Measurements from ENCODE around the gene NOP10. TPM values are rescaled to one million over a fixed set of nuclear protein-coding genes. Genes with fewer than 3 reads are reported as not detected.

Gene NOP10
- total RNA-seq, 1 donor from 2014 or later: 143 TPM

GRCh38 chr15:34360298-34360697 lies 17.4 kb upstream of the NOP10 start:
- H3K27ac Mint-ChIP-seq: peak overlapping the region; percentile 93
- no peak for DNase-seq (ENCODE audit: extremely low spot score, unreplicated experiment)
- no peak for TF ChIP-seq CTCF (conservative IDR thresholded peaks at IDR 0.05)

GRCh38 chr15:34359416-34359815 lies 16.5 kb upstream of the NOP10 start:
- Mint-ChIP-seq H3K4me1 (ENCODE audit: unreplicated experiment) (peaks cover 17% of the 10 kb centered on the region), H3K36me3 (peaks cover 29% of the 10 kb centered on the region), H3K4me3 (no peak overlapping the region), H3K27ac (no peak overlapping the region), H3K9me3 (no peaks in the 10 kb centered on the region), H3K27me3 (no peaks in the 10 kb centered on the region)
- TF ChIP-seq CTCF (conservative IDR thresholded peaks at IDR 0.05): no peak
- DNase-seq (ENCODE audit: extremely low spot score, unreplicated experiment): no peak

More at GRCh38 chr15:34360298-34360697, 17.4 kb upstream of the NOP10 start:
- H3K4me3 Mint-ChIP-seq: peak overlapping the region; percentile 77
- no peaks in the 10 kb centered on the region for H3K27me3 Mint-ChIP-seq
- H3K4me1 Mint-ChIP-seq (ENCODE audit: unreplicated experiment): peaks cover 20% of the 10 kb centered on the region
- no peaks in the 10 kb centered on the region for H3K9me3 Mint-ChIP-seq
- H3K36me3 Mint-ChIP-seq: peaks cover 26% of the 10 kb centered on the region

GRCh38 chr15:34358948-34359347 lies 16.0 kb upstream of the NOP10 start:
- no peaks in the 10 kb centered on the region for H3K9me3 Mint-ChIP-seq
- no peak overlapping the region for H3K4me3 Mint-ChIP-seq
- H3K4me1 Mint-ChIP-seq (ENCODE audit: unreplicated experiment): peaks cover 17% of the 10 kb centered on the region
- no peaks in the 10 kb centered on the region for H3K27me3 Mint-ChIP-seq
- no peak for TF ChIP-seq CTCF (conservative IDR thresholded peaks at IDR 0.05)
- peak overlapping the region; percentile 36 for H3K27ac Mint-ChIP-seq
- H3K36me3 Mint-ChIP-seq: peaks cover 29% of the 10 kb centered on the region
- DNase-seq (ENCODE audit: extremely low spot score, unreplicated experiment): no peak

GRCh38 chr15:34358367-34358766 lies 15.4 kb upstream of the NOP10 start:
- DNase-seq (ENCODE audit: extremely low spot score, unreplicated experiment): no peak
- Mint-ChIP-seq H3K4me3 (peak overlapping the region; percentile 21), H3K27ac (no peak overlapping the region), H3K36me3 (peaks cover 29% of the 10 kb centered on the region), H3K9me3 (no peaks in the 10 kb centered on the region), H3K4me1 (ENCODE audit: unreplicated experiment) (peaks cover 17% of the 10 kb centered on the region), H3K27me3 (no peaks in the 10 kb centered on the region)
- TF ChIP-seq CTCF (conservative IDR thresholded peaks at IDR 0.05): peak; percentile 54

- TF ChIP-seq CTCF (conservative IDR thresholded peaks at IDR 0.05): no peak
- DNase-seq (ENCODE audit: extremely low spot score, unreplicated experiment): no peak
- Mint-ChIP-seq H3K27me3 (no peaks in the 10 kb centered on the region), H3K36me3 (peaks cover 23% of the 10 kb centered on the region), H3K4me3 (no peak overlapping the region), H3K9me3 (no peaks in the 10 kb centered on the region), H3K27ac (no peak overlapping the region), H3K4me1 (ENCODE audit: unreplicated experiment) (peaks cover 12% of the 10 kb centered on the region)
Measured at GRCh38 chr15:34357653-34358052, 14.7 kb upstream of the NOP10 start.

- Mint-ChIP-seq H3K4me3 (no peak overlapping the region), H3K4me1 (ENCODE audit: unreplicated experiment) (peaks cover 3% of the 10 kb centered on the region), H3K27ac (no peak overlapping the region), H3K36me3 (peaks cover 17% of the 10 kb centered on the region), H3K27me3 (no peaks in the 10 kb centered on the region), H3K9me3 (no peaks in the 10 kb centered on the region)
- DNase-seq (ENCODE audit: extremely low spot score, unreplicated experiment): no peak
- no peak for TF ChIP-seq CTCF (conservative IDR thresholded peaks at IDR 0.05)
Measured at GRCh38 chr15:34355241-34355640, 12.3 kb upstream of the NOP10 start.
